Measurements from ENCODE around the gene POLR2A.

POLR2A gene

DNA sequence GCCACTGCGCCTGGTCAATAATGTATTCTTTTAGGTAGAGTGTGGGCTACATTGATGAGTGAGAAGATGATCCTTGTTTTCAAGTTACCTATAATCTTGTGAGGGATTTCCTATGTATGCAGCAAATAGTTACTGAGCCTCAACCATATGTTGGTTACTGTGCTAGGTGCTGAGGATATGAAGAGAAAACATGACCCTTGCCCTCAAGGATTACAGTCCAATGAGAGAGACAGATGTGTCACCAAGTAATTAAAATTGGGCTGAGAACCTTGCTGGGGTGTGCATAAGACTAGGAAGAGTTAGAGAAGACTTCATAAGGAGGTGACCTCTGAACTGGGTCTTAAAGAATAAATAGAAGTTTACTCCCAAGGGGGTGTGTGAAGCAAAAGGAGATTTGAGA lies 7.4 kb downstream of the POLR2A start:
- in situ Hi-C loops (cut with HindIII; ENCODE audit: low pct_unique_long_range_greater_than_20kb, low sequenced_read_pairs), result no loop called here
- no peak for DNase-seq (ENCODE audit: low read depth in 1 of 2, low spot score in 1 of 2)
- no peak for TF ChIP-seq JUND (IDR thresholded peaks at IDR 0.05; ENCODE audit: low read depth)

DNA sequence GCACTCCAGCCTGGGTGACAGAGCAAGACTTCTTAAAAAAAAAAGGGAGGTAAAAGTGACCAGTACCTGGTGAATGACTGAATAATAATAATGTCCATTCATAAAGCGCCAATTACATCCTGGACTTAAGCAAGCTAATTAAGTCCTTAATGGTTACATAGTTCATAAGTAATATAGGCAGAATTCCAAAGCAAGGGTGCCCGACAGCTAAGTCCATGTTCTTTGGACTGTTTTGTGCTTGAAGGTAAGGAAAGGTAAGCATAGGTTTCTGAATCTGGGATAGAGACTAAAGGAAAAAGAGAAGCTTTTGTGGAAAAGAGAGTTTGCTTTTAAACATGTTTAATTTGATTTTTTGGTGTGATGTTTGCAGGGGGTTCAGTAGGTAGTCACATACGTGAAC lies 9.8 kb downstream of the POLR2A start:
- DNase-seq (ENCODE audit: low read depth in 1 of 2, low spot score in 1 of 2), result no peak
- no peak for TF ChIP-seq JUND (IDR thresholded peaks at IDR 0.05; ENCODE audit: low read depth)

DNA sequence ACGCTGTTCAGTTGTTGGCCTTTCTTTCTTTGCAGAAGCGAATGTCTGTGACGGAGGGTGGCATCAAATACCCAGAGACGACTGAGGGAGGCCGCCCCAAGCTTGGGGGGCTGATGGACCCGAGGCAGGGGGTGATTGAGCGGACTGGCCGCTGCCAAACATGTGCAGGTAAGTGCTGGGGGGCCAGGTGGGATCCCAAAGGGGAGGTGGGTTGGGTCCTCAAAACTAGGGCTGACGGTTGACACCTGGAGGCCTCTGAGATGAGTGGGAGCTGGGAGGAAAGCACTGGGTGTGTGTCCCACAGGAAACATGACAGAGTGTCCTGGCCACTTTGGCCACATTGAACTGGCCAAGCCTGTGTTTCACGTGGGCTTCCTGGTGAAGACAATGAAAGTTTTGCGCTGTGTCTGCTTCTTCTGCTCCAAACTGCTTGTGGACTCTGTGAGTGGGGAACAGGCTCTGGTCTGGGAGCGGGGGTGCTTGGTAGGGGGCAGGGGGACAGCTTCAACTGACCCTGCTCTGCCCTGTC lies 11.8 kb downstream of the POLR2A start:
- no peak for TF ChIP-seq JUND (IDR thresholded peaks at IDR 0.05; ENCODE audit: low read depth)
- DNase-seq (ENCODE audit: low read depth in 1 of 2, low spot score in 1 of 2), result no peak
- in situ Hi-C loops (cut with HindIII; ENCODE audit: low pct_unique_long_range_greater_than_20kb, low sequenced_read_pairs), result no loop called here

More for the DNA sequence above, 9.8 kb downstream of the POLR2A start:
- in situ Hi-C loops (cut with HindIII; ENCODE audit: low pct_unique_long_range_greater_than_20kb, low sequenced_read_pairs), result no loop called here

DNA sequence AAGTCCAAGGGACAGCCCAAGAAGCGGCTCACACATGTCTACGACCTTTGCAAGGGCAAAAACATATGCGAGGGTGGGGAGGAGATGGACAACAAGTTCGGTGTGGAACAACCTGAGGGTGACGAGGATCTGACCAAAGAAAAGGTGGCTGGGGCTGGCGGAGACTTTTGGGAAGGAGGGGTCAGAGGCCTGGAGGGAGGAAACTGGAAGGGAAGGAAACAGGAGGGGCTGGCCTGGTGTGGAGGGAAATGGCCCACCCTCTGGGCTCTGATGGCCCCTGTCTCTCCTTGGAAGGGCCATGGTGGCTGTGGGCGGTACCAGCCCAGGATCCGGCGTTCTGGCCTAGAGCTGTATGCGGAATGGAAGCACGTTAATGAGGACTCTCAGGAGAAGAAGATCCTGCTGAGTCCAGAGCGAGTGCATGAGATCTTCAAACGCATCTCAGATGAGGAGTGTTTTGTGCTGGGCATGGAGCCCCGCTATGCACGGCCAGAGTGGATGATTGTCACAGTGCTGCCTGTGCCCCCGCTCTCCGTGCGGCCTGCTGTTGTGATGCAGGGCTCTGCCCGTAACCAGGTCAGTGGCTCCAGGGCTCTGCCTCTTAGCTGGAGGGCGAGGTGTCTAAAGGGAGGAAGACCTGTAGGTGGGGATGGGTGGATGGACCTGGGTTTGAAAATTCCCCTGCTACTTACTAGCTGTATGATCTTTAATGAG lies 12.5 kb downstream of the POLR2A start:
- in situ Hi-C loops (cut with HindIII; ENCODE audit: low pct_unique_long_range_greater_than_20kb, low sequenced_read_pairs), result no loop called here
- no peak for TF ChIP-seq JUND (IDR thresholded peaks at IDR 0.05; ENCODE audit: low read depth)
- no peak for DNase-seq (ENCODE audit: low read depth in 1 of 2, low spot score in 1 of 2)

DNA sequence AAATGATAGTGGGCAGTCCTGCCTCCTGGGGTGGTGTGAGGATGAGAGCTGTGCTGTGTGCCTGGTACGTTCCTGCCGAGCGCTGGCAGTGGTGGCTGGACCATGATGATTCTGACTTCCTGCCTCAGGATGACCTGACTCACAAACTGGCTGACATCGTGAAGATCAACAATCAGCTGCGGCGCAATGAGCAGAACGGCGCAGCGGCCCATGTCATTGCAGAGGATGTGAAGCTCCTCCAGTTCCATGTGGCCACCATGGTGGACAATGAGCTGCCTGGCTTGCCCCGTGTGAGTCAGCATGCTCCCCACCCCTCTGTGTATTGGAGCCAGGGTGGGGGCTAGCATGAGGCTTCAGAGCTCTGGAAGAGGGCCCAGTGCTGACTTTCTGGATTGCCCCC lies 13.1 kb downstream of the POLR2A start:
- no peak for TF ChIP-seq JUND (IDR thresholded peaks at IDR 0.05; ENCODE audit: low read depth)
- DNase-seq (ENCODE audit: low read depth in 1 of 2, low spot score in 1 of 2), result no peak
- in situ Hi-C loops (cut with HindIII; ENCODE audit: low pct_unique_long_range_greater_than_20kb, low sequenced_read_pairs), result no loop called here

DNA sequence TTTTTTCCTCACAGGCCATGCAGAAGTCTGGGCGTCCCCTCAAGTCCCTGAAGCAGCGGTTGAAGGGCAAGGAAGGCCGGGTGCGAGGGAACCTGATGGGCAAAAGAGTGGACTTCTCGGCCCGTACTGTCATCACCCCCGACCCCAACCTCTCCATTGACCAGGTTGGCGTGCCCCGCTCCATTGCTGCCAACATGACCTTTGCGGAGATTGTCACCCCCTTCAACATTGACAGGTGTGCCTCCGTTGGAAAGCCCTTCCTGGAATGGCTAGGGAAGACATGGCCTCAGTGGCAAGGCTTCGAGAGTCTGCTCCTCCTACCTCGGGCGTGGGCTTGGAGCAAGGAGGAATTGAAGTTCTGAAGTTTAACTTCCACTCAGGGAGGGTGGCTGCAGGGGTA lies 13.5 kb downstream of the POLR2A start:
- no peak for DNase-seq (ENCODE audit: low read depth in 1 of 2, low spot score in 1 of 2)
- no peak for TF ChIP-seq JUND (IDR thresholded peaks at IDR 0.05; ENCODE audit: low read depth)
- in situ Hi-C loops (cut with HindIII; ENCODE audit: low pct_unique_long_range_greater_than_20kb, low sequenced_read_pairs), result no loop called here

DNA sequence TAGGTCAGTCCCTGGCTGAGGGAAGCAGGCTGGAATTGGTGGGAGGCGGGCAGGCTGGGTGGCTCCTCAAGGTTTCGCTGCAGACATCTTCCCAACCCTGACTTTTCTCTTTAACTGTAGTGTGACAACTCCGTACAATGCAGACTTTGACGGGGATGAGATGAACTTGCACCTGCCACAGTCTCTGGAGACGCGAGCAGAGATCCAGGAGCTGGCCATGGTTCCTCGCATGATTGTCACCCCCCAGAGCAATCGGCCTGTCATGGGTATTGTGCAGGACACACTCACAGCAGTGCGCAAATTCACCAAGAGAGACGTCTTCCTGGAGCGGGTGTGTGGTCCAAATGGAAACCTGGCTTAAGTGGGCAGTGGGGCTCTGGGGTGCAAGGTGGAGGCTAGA lies 15.0 kb downstream of the POLR2A start:
- DNase-seq (ENCODE audit: low read depth in 1 of 2, low spot score in 1 of 2), result no peak
- no peak for TF ChIP-seq JUND (IDR thresholded peaks at IDR 0.05; ENCODE audit: low read depth)
- in situ Hi-C loops (cut with HindIII; ENCODE audit: low pct_unique_long_range_greater_than_20kb, low sequenced_read_pairs), result no loop called here

DNA sequence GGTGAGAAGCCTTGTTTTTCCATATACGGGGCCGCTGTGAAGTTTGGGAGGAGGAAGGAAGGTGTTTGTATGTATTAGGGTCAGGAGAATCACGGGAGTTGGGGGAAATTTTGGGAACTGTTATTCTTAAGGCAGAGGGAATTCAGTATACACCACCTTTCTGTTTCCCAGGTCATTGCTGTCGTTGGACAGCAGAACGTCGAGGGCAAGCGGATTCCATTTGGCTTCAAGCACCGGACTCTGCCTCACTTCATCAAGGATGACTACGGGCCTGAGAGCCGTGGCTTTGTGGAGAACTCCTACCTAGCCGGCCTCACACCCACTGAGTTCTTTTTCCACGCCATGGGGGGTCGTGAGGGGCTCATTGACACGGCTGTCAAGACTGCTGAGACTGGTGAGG lies 17.6 kb downstream of the POLR2A start:
- DNase-seq (ENCODE audit: low read depth in 1 of 2, low spot score in 1 of 2), result no peak
- no peak for TF ChIP-seq JUND (IDR thresholded peaks at IDR 0.05; ENCODE audit: low read depth)
- in situ Hi-C loops (cut with HindIII; ENCODE audit: low pct_unique_long_range_greater_than_20kb, low sequenced_read_pairs), result no loop called here

DNA sequence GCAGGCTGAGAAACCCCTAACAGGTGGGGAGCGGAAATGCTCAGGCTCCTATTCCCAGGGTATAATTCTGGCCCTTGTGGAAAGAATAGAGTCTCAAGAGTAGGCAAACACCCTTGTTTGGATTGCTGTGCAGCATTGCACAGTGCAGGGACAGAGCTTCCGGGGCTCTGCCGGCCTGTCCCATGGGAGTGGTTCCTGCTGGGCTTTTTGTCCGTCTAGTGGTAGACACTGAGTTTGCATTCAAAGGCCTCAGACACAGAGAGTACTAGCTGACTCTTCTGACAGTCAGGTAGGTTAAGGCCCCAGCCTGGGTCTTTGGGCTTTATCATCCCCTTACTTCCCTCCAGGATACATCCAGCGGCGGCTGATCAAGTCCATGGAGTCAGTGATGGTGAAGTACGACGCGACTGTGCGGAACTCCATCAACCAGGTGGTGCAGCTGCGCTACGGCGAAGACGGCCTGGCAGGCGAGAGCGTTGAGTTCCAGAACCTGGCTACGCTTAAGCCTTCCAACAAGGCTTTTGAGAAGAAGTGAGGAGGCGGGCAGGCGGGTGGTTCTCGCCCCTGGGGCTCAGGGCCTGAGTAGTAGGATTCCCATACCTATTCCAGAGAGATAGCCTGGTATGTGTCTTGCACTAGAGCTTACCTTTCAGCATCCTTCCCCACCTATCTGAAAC lies 18.1 kb downstream of the POLR2A start:
- in situ Hi-C loops (cut with HindIII; ENCODE audit: low pct_unique_long_range_greater_than_20kb, low sequenced_read_pairs), result no loop called here
- no peak for TF ChIP-seq JUND (IDR thresholded peaks at IDR 0.05; ENCODE audit: low read depth)
- DNase-seq (ENCODE audit: low read depth in 1 of 2, low spot score in 1 of 2), result no peak

DNA sequence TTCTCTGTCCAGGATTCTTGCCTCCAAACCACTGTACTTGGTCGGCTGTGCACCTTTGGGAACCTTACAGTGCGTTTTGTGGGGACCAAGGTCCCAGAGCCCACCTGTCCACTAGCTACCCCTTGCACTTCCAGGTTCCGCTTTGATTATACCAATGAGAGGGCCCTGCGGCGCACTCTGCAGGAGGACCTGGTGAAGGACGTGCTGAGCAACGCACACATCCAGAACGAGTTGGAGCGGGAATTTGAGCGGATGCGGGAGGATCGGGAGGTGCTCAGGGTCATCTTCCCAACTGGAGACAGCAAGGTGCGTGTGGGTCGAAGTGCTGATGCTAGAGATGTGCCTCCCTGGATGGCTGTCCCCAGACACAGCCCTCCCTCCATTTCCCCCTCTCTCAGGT lies 18.8 kb downstream of the POLR2A start:
- in situ Hi-C loops (cut with HindIII; ENCODE audit: low pct_unique_long_range_greater_than_20kb, low sequenced_read_pairs), result no loop called here
- TF ChIP-seq JUND (IDR thresholded peaks at IDR 0.05; ENCODE audit: low read depth), result no peak
- DNase-seq (ENCODE audit: low read depth in 1 of 2, low spot score in 1 of 2), result no peak

DNA sequence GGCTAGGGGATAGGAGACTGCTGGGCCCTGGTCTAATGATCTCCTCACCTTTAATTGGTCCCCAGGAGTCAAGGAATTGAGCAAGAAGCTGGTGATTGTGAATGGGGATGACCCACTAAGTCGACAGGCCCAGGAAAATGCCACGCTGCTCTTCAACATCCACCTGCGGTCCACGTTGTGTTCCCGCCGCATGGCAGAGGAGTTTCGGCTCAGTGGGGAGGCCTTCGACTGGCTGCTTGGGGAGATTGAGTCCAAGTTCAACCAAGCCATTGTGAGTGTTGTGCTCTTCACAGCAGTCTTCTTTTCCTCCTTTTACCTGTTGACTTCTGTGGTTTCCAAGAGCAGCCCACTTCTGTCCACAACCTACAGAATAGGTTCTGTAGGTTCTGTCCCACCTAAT lies 19.4 kb downstream of the POLR2A start:
- in situ Hi-C loops (cut with HindIII; ENCODE audit: low pct_unique_long_range_greater_than_20kb, low sequenced_read_pairs), result no loop called here
- DNase-seq (ENCODE audit: low read depth in 1 of 2, low spot score in 1 of 2), result no peak
- TF ChIP-seq JUND (IDR thresholded peaks at IDR 0.05; ENCODE audit: low read depth), result no peak

DNA sequence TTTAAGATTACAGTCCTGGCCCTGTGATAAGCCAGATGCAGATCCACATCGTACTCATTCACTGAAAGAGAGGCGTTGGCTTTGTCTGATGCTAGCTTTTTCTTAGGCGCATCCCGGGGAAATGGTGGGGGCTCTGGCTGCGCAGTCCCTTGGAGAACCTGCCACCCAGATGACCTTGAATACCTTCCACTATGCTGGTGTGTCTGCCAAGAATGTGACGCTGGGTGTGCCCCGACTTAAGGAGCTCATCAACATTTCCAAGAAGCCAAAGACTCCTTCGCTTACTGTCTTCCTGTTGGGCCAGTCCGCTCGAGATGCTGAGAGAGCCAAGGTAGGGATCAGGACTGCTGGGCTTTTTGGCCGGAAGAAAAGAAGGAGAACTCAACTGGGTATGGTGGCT lies 24.0 kb downstream of the POLR2A start:
- no peak for TF ChIP-seq JUND (IDR thresholded peaks at IDR 0.05; ENCODE audit: low read depth)
- DNase-seq (ENCODE audit: low read depth in 1 of 2, low spot score in 1 of 2), result no peak
- in situ Hi-C loops (cut with HindIII; ENCODE audit: low pct_unique_long_range_greater_than_20kb, low sequenced_read_pairs), result no loop called here

DNA sequence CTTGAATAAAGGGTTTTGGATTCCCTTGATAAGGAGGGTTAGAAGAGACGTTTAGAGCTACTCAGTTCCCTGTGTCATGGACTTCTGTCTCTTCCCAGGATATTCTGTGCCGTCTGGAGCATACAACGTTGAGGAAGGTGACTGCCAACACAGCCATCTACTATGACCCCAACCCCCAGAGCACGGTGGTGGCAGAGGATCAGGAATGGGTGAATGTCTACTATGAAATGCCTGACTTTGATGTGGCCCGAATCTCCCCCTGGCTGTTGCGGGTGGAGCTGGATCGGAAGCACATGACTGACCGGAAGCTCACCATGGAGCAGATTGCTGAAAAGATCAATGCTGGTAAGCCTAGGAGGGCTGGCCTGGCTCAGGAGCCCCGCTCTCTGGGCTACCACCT lies 24.7 kb downstream of the POLR2A start:
- DNase-seq (ENCODE audit: low read depth in 1 of 2, low spot score in 1 of 2), result no peak
- in situ Hi-C loops (cut with HindIII; ENCODE audit: low pct_unique_long_range_greater_than_20kb, low sequenced_read_pairs), result no loop called here
- no peak for TF ChIP-seq JUND (IDR thresholded peaks at IDR 0.05; ENCODE audit: low read depth)

Data from T47D (cell line).